OCI-LY3 (cell line): Measurements from ENCODE around the gene HAUS3.
"Not testable (repeated sequence)": the region's sequence is repeated elsewhere in the genome, so short reads cannot be mapped to it uniquely, and the experiment has no call there.

ENCODE experiments used
- CTCF ChIP-seq: fragments of 200-600, 300-600 bp; sonication (generic); IDR thresholded peaks from 2 replicates; pipeline ENCODE4 v1.5.1; 2014; ENCODE audit warnings: antibody characterized with exemption, low read length, low read depth
- EZH2phosphoT487 ChIP-seq: fragments of 200-600 bp; shearing (Covaris generic); IDR thresholded peaks from 2 replicates; pipeline ENCODE4 v1.6.1; 2018; ENCODE audit warnings: antibody characterized with exemption, mixed run types, low read depth

- not testable (repeated sequence) for TF ChIP-seq CTCF, EZH2phosphoT487
Observed at GRCh38 chr4:2221378-2221777, 20.5 kb downstream of the HAUS3 start.
